GM19463 (cell line): ENCODE measurements around the gene OR4D11.
"Not testable (repeated sequence)": the region's sequence is repeated elsewhere in the genome, so short reads cannot be mapped to it uniquely, and the experiment has no call there.

Experiments used
- ATAC-seq: cut with Tn5 transposase; IDR thresholded peaks from one replicate; pipeline ENCODE4 v1.9.1; 2021; ENCODE audit warnings: mild to moderate bottlenecking, moderate library complexity; ENCODE audit not compliant: unreplicated experiment

The OR4D11 gene

DNA sequence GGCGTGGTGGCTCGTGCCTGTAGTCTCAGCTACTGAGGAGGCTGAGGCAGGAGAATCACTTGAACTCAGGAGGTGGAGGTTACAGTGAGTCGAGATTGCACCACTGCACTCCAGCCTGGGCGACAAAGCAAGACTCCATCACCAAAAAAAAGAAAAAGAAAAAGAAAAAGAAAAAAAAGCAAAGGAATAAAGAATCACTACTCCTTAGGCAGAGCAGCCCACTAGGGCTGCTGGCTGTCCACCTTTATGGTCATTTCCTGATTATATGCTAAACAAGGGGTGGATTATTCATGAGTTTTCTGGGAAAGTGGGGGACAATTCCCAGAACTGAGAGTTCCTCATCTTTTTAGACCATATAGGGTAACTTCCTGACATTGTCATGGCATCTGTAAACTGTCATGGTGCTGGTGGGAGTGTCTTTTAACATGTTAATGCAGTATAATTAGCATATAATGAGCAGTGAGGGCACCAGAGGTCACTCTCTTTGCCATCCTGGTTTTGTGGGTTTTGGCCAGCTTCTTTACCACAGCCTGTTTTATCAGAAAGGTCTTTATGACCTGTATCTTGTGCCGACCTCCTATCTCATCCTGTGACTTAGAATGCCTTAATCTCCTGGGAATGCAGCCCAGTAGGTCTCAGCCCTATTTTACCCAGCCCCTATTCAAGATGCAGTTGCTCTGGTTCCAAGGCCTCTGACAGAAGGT is 44.4 kb downstream of the OR4D11 start:
- ATAC-seq: not testable (repeated sequence)

GRCh38 chr11:59548309-59548656 is 44.9 kb downstream of the OR4D11 start:
- ATAC-seq: no peak

DNA sequence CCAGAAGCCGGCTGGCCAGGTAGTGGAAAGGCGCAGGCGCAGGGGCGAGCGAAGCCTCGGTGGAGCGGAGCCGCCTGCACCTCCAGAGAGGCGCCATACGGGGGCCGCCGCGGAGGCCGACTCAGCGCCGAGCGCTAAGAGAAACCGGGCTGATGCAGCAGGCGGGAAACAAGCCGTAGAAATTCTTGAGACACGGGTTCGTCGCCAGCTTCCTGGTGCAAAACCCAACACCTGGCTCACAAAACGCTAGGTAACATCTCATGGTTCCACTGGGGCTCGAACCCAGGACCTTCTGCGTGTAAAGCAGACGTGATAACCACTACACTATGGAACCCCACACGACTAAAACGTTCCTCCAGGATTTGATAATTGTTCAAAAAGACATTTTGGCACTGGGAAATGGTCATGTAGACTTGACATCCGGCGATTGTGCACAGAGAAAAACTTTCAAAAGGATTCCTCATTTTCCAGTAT is 47.0 kb downstream of the OR4D11 start:
- ATAC-seq: peak; percentile 91

DNA sequence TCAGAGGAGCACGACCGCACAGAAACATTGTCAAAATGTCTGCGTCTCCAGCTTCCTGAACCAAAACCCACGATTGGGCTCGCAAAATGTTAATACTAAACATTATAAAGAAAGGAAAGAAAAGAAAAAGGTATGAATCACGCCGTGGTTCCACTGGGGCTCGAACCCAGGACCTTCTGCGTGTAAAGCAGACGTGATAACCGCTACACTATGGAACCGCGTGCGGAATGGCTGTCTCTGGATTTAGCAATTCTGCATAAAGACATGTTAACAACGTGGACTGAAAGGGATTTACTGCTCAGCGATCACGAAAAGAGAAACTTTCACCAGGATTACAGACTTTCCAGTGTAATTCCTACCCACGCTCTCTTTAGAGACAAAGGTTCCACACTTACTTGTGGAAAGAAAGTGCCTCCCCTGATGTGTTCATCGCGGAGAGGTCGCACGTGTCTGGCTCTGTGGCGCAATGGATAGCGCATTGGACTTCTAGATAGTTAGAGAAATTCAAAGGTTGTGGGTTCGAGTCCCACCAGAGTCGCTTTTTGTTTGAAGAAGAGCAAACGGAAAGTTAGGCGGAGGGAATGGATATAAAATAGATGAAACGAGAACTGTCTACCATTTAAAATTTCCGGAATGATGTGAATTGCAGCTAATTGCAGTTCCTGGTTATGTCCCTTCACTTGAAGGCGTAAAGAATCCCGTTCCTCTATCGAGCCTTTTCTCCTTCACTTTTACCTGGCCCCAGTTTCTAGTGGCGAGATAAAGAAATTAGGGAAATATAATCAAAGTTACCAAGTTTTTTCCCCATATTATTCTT is 47.7 kb downstream of the OR4D11 start:
- ATAC-seq: peak; percentile 20

- ATAC-seq: no peak
These were observed 48.5 kb downstream of the OR4D11 start for GRCh38 chr11:59551659-59552521.

DNA sequence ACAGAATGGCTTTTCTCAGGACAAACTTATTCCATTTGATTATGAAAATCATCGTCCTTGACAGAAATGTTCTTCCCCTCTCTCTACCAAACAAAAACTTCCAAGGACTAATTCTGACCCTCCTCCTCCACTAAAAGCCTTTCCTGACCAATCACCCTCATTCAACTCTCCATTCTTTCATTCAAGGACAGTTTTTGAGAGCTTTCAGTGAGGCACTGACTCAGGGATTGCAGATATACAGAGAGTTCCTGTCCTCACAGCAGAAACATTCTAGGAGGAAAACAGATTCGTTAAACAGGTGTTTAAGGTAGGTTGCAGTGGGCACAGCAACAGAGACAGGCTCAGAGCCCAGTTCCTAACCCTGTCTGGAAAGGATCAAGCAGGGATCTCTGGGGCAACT is 49.5 kb downstream of the OR4D11 start:
- no peak for ATAC-seq

DNA sequence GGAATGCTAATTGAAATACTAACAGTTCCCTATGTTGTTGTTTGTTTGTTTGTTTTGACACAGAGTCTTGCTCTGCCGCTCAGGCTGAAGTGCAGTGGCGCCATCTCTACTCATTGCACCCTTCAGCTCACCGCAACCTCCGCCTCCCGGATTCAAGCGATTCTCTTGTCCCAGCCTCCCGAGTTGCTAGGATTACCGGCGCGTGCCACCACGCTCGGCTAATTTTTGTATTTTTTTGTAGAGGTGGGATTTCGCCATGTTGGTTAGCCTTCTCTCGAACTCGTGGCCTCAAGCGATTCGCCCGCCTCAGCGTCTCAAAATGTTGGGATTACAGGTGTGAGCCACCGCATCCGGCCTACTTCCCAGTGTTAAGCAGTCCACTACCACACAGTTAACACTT is 49.9 kb downstream of the OR4D11 start:
- ATAC-seq: no peak
